A673 (cell line): ENCODE results near the gene SMTN. TPM values are rescaled to one million over a fixed set of nuclear protein-coding genes. Genes with fewer than 3 reads are reported as not detected.
A peak's percentile ranks its signal among the peaks of the same experiment; 100 is the strongest.

ENCODE experiments used
- BruUV-seq: library from RNA; stranded (reverse); fragments of 400-500 nt; replicated peaks from 2 replicates; lab custom pipeline; 2021; lab: Mats Ljungman, UMichigan
- CTCF ChIA-PET: fragments of 300-600 bp; sonication (Branson Sonifier 250); formaldehyde crosslinking; loops from one replicate; lab custom pipeline; 2022; ENCODE audit warnings: antibody characterized with exemption; lab: Charles Lee
- POLR2A ChIA-PET: fragments of 300-600 bp; sonication (Branson Sonifier 250); formaldehyde crosslinking; loops from one replicate; lab custom pipeline; 2022; ENCODE audit warnings: antibody characterized with exemption; ENCODE audit not compliant: low non-redundant PET; lab: Charles Lee
- DNase-seq: peaks from one replicate; pipeline ENCODE4 v3.0.0-alpha.2; 2015; ENCODE audit warnings: low spot score
- H3K27ac ChIP-seq: fragments of 200-600 bp; sonication (generic); 2 replicates; pipeline ENCODE4 v1.5.1; 2016; ENCODE audit warnings: mixed run types, low read depth, mild to moderate bottlenecking, mixed read lengths, antibody characterized with exemption, low read length; ENCODE audit not compliant: poor library complexity, severe bottlenecking
- H3K27me3 ChIP-seq: fragments of 200-600 bp; sonication (generic); replicated peaks from 2 replicates; pipeline ENCODE4 v1.6.1; 2017; ENCODE audit warnings: mixed run types, low read depth, mild to moderate bottlenecking, mixed read lengths, antibody characterized with exemption, low read length; ENCODE audit not compliant: insufficient read depth, poor library complexity
- H3K36me3 ChIP-seq: fragments of 200-600 bp; sonication (generic); 2 replicates; pipeline ENCODE4 v1.6.1; 2016; ENCODE audit warnings: mixed run types, mild to moderate bottlenecking, mixed read lengths, antibody characterized with exemption, low read length; ENCODE audit not compliant: insufficient read depth, poor library complexity, severe bottlenecking
- H3K4me1 ChIP-seq: fragments of 200-600 bp; sonication (generic); 2 replicates; pipeline ENCODE4 v1.6.1; 2017; ENCODE audit warnings: mixed run types, mild to moderate bottlenecking, mixed read lengths, antibody characterized with exemption, low read length; ENCODE audit not compliant: insufficient read depth, poor library complexity, severe bottlenecking
- H3K4me3 ChIP-seq: fragments of 200-600 bp; sonication (generic); 2 replicates; pipeline ENCODE4 v1.5.1; 2016; ENCODE audit warnings: low read depth, mixed run types, mild to moderate bottlenecking, mixed read lengths, low read length; ENCODE audit not compliant: poor library complexity, severe bottlenecking
- H3K9me3 ChIP-seq: fragments of 200-600 bp; sonication (generic); 2 replicates; pipeline ENCODE4 v1.6.1; 2016; ENCODE audit warnings: mixed run types, low read depth, mild to moderate bottlenecking, mixed read lengths, antibody characterized with exemption, low read length; ENCODE audit not compliant: poor library complexity, severe bottlenecking
- CTCF ChIP-seq: fragments of 300-800, 200-600 bp; sonication (generic); conservative IDR thresholded peaks from 2 replicates; pipeline ENCODE4 v1.5.1; 2017; ENCODE audit warnings: low read depth, mild to moderate bottlenecking, antibody characterized with exemption, low read length, moderate library complexity, mixed read lengths
- EZH2 ChIP-seq: fragments of 200-600 bp; sonication (generic); IDR thresholded peaks from 2 replicates; pipeline ENCODE4 v1.6.1; 2017; ENCODE audit warnings: borderline replicate concordance, low read depth, mild to moderate bottlenecking, mixed read lengths, antibody characterized with exemption, low read length; ENCODE audit not compliant: poor library complexity, severe bottlenecking
- intact Hi-C: fragments of 100-400 bp; cut with micrococcal nuclease; formaldehyde crosslinking; loops from one replicate; pipeline ENCODE4 v1.10.0; 2022; ENCODE audit not compliant: unreplicated experiment
- total RNA-seq: library from RNA; stranded (reverse); gene quantifications from 2 replicates; pipeline ENCODE4 v1.2.3, GENCODE V29; 2021

Gene SMTN
- total RNA-seq, 1 experiment from 2014 or later: 40.0 TPM

- no peaks in the 10 kb centered on the region for H3K27me3 ChIP-seq
- no peak for DNase-seq
- ChIA-PET POLR2A (no interaction called here), CTCF (no interaction called here)
- no peak overlapping the region for H3K4me3 ChIP-seq
- no peaks in the 10 kb centered on the region for H3K36me3 ChIP-seq
- H3K9me3 ChIP-seq: no peaks in the 10 kb centered on the region
- peaks cover 4% of the 10 kb centered on the region for H3K4me1 ChIP-seq
- intact Hi-C loops: loop anchor here (5.0 kb wide), 2 partner anchors 167 to 187 kb away; partner anchors contain the start of gene PIK3IP1
- TF ChIP-seq EZH2 (no peak), CTCF (no peak)
- BruUV-seq: no TSS peak
- no peak overlapping the region for H3K27ac ChIP-seq
Observed at GRCh38 chr22:31105282-31105929, 24.3 kb downstream of the SMTN start.

- no TSS peak for BruUV-seq
- TF ChIP-seq EZH2 (no peak), CTCF (no peak)
- no peak for DNase-seq
- no peaks in the 10 kb centered on the region for H3K27me3 ChIP-seq
- ChIA-PET POLR2A (no interaction called here), CTCF (no interaction called here)
- peaks cover 4% of the 10 kb centered on the region for H3K4me1 ChIP-seq
- no peaks in the 10 kb centered on the region for H3K36me3 ChIP-seq
- intact Hi-C loops: loop anchor here (5.0 kb wide), 2 partner anchors 166 to 186 kb away; partner anchors contain the start of gene PIK3IP1
- H3K9me3 ChIP-seq: no peaks in the 10 kb centered on the region
- no peak overlapping the region for H3K27ac ChIP-seq
- H3K4me3 ChIP-seq: no peak overlapping the region
Observed at GRCh38 chr22:31106001-31106571, 25.0 kb downstream of the SMTN start.

DNA sequence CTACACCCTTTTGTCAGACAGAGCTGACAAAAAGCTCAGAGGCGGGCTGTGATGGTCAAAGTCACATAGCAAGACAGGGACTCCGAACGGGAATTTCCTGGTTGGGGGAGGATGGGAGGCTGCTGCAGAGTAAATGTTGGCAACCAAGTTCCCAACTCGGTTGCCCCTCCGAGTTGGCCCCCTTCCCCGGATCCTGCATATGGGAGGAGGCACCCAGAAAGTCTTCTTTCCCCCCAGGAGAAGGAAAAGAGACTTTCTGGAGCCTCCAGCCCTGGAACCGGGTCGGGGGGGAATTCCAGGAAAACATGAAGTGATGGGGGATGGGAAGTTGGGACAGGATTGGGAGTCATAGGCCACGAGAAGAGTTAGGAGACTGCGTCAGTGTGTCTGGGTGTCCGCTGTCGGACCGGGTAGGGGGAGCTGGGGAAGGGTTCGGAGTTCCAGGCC is 25.6 kb downstream of the SMTN start:
- DNase-seq: no peak
- BruUV-seq: no TSS peak
- ChIA-PET POLR2A (no interaction called here), CTCF (interaction anchor here (0.6 to 1.9 kb wide), 3 partner anchors 13 to 42 kb away, joined by 3 to 8 read pairs (median 4); no protein-coding TSS in a partner anchor)
- no peaks in the 10 kb centered on the region for H3K27me3 ChIP-seq
- TF ChIP-seq CTCF (no peak), EZH2 (no peak)
- H3K27ac ChIP-seq: no peak overlapping the region
- intact Hi-C loops: loop anchor here (1.0 to 5.0 kb wide), 3 partner anchors 43 to 186 kb away; partner anchors contain the start of gene PIK3IP1
- H3K4me3 ChIP-seq: peak overlapping the region; percentile 57
- no peaks in the 10 kb centered on the region for H3K9me3 ChIP-seq
- H3K36me3 ChIP-seq: no peaks in the 10 kb centered on the region
- H3K4me1 ChIP-seq: peaks cover 4% of the 10 kb centered on the region
